Esophagus mucosa (tissue), 1 donor: ENCODE data around the gene TWIST2. TPM values are rescaled to one million over a fixed set of nuclear protein-coding genes. Genes with fewer than 3 reads are reported as not detected.

Source experiments
- ATAC-seq: fragments of 200-7000 bp; cut with Tn5 transposase; one replicate; pipeline ENCODE4 v1.9.1; 2020
- total RNA-seq: library from RNA; stranded (reverse); gene quantifications from one replicate; pipeline ENCODE4 v1.2.4, GENCODE V29; 2023
- donor health status: DM: yes; HTN: yes; CAD: no.

Gene TWIST2
- total RNA-seq, 1 donor from 2014 or later: 0.48 TPM

- ATAC-seq: no peak
Observed at GRCh38 chr2:238838786-238839327, 9.0 kb upstream of the TWIST2 start.

GRCh38 chr2:238839428-238839827, 8.5 kb upstream of the TWIST2 start:
- no peak for ATAC-seq

- peak; percentile 55 for ATAC-seq
Observed at GRCh38 chr2:238841542-238842164, 6.2 kb upstream of the TWIST2 start.

GRCh38 chr2:238843476-238843875, 4.4 kb upstream of the TWIST2 start:
- ATAC-seq: no peak

- no peak for ATAC-seq
Observed at GRCh38 chr2:238845583-238846377, 2.1 kb upstream of the TWIST2 start.

GRCh38 chr2:238846378-238846627, 1.6 kb upstream of the TWIST2 start:
- no peak for ATAC-seq

GRCh38 chr2:238846628-238847418, 1.1 kb upstream of the TWIST2 start:
- peak; percentile 40 for ATAC-seq

- peak; percentile 26 for ATAC-seq
Observed at GRCh38 chr2:238847419-238847801, 475 bp upstream of the TWIST2 start.

- no peak for ATAC-seq
Observed at GRCh38 chr2:238848691-238848975, 748 bp downstream of the TWIST2 start.

- no peak for ATAC-seq
Observed at GRCh38 chr2:238848976-238849853, 1.3 kb downstream of the TWIST2 start.

GRCh38 chr2:238850091-238850490, 2.2 kb downstream of the TWIST2 start:
- no peak for ATAC-seq

GRCh38 chr2:238851026-238851425, 3.1 kb downstream of the TWIST2 start:
- ATAC-seq: no peak

- no peak for ATAC-seq
Observed at GRCh38 chr2:238851761-238852160, 3.9 kb downstream of the TWIST2 start.

- ATAC-seq: no peak
Observed at GRCh38 chr2:238852206-238852869, 4.5 kb downstream of the TWIST2 start.

GRCh38 chr2:238853218-238853617, 5.3 kb downstream of the TWIST2 start:
- no peak for ATAC-seq

GRCh38 chr2:238853721-238854120, 5.8 kb downstream of the TWIST2 start:
- ATAC-seq: no peak

- no peak for ATAC-seq
Observed at GRCh38 chr2:238854246-238854645, 6.4 kb downstream of the TWIST2 start.

- no peak for ATAC-seq
Observed at GRCh38 chr2:238854699-238855229, 6.9 kb downstream of the TWIST2 start.

GRCh38 chr2:238855299-238855698, 7.4 kb downstream of the TWIST2 start:
- no peak for ATAC-seq

GRCh38 chr2:238855891-238856580, 8.2 kb downstream of the TWIST2 start:
- ATAC-seq: no peak
